Measurements from ENCODE around the gene COX8C.

COX8C gene

GRCh38 chr14:93317875-93318807, 28.8 kb upstream of the COX8C start:
- Histone ChIP-seq H3K9me3 (ENCODE audit: severe bottlenecking) (no peaks in the 10 kb centered on the region), H3K27ac (no peak overlapping the region), H3K4me3 (ENCODE audit: low read depth, low read length) (no peak overlapping the region), H3K36me3 (no peaks in the 10 kb centered on the region; the same call in none of the 2 replicates), H3K27me3 (ENCODE audit: insufficient read depth, low read depth, severe bottlenecking) (no peaks in the 10 kb centered on the region)
- DNase-seq: no peak
- no peak for TF ChIP-seq CTCF (IDR thresholded peaks at IDR 0.05; ENCODE audit: low read depth, low read length)

GRCh38 chr14:93318927-93319326, 28.1 kb upstream of the COX8C start:
- H3K27me3 ChIP-seq (ENCODE audit: insufficient read depth, low read depth, severe bottlenecking): no peaks in the 10 kb centered on the region
- TF ChIP-seq CTCF (IDR thresholded peaks at IDR 0.05; ENCODE audit: low read depth, low read length): no peak
- no peaks in the 10 kb centered on the region for H3K9me3 ChIP-seq (ENCODE audit: severe bottlenecking)
- H3K27ac ChIP-seq: no peak overlapping the region
- H3K36me3 ChIP-seq: no peaks in the 10 kb centered on the region; the same call in 1 of the 2 replicates
- H3K4me3 ChIP-seq (ENCODE audit: low read depth, low read length): no peak overlapping the region
- DNase-seq: no peak

- no peak overlapping the region for H3K27ac ChIP-seq
- TF ChIP-seq CTCF (IDR thresholded peaks at IDR 0.05; ENCODE audit: low read depth, low read length): no peak
- no peaks in the 10 kb centered on the region for H3K9me3 ChIP-seq (ENCODE audit: severe bottlenecking)
- H3K27me3 ChIP-seq (ENCODE audit: insufficient read depth, low read depth, severe bottlenecking): no peaks in the 10 kb centered on the region
- H3K4me3 ChIP-seq (ENCODE audit: low read depth, low read length): no peak overlapping the region
- peaks cover under 1% of the 10 kb centered on the region; the same call in 1 of the 2 replicates for H3K36me3 ChIP-seq
- DNase-seq: no peak
Measured at GRCh38 chr14:93319494-93319893, 27.5 kb upstream of the COX8C start.

GRCh38 chr14:93319958-93320357, 27.0 kb upstream of the COX8C start:
- Histone ChIP-seq H3K27me3 (ENCODE audit: insufficient read depth, low read depth, severe bottlenecking) (no peaks in the 10 kb centered on the region), H3K27ac (no peak overlapping the region), H3K36me3 (peaks cover 4% of the 10 kb centered on the region; the same call in 1 of the 2 replicates), H3K9me3 (ENCODE audit: severe bottlenecking) (no peaks in the 10 kb centered on the region), H3K4me3 (ENCODE audit: low read depth, low read length) (no peak overlapping the region)
- DNase-seq: no peak
- no peak for TF ChIP-seq CTCF (IDR thresholded peaks at IDR 0.05; ENCODE audit: low read depth, low read length)

GRCh38 chr14:93320489-93320888, 26.5 kb upstream of the COX8C start:
- Histone ChIP-seq H3K4me3 (ENCODE audit: low read depth, low read length) (no peak overlapping the region), H3K27me3 (ENCODE audit: insufficient read depth, low read depth, severe bottlenecking) (no peaks in the 10 kb centered on the region), H3K36me3 (peaks cover 4% of the 10 kb centered on the region; the same call in 1 of the 2 replicates), H3K27ac (no peak overlapping the region), H3K9me3 (ENCODE audit: severe bottlenecking) (no peaks in the 10 kb centered on the region)
- no peak for DNase-seq
- no peak for TF ChIP-seq CTCF (IDR thresholded peaks at IDR 0.05; ENCODE audit: low read depth, low read length)

Measured in WERI-Rb-1 (cell line).